Mesendoderm (in vitro differentiated cells): ENCODE data around the gene KRT8.
"Not testable (repeated sequence)": the region's sequence is repeated elsewhere in the genome, so short reads cannot be mapped to it uniquely, and the experiment has no call there.

Source experiments
- DNase-seq: peaks from one replicate; pipeline ENCODE4 v3.0.0; 2013
- H2AK5ac ChIP-seq: 2 replicates; pipeline ENCODE4 v1.6.1; 2013; ENCODE audit warnings: low read length, inconsistent platforms
- H2BK120ac ChIP-seq: 2 replicates; pipeline ENCODE4 v1.6.1; 2013; ENCODE audit warnings: low read depth, mild to moderate bottlenecking, low read length, moderate library complexity, mixed read lengths
- H2BK15ac ChIP-seq: replicated peaks from 2 replicates; pipeline ENCODE4 v1.6.1; 2013; ENCODE audit warnings: low read depth, mild to moderate bottlenecking, moderate library complexity
- H2BK5ac ChIP-seq: 2 replicates; pipeline ENCODE4 v1.6.1; 2013; ENCODE audit warnings: low read length, inconsistent platforms
- H3K18ac ChIP-seq: 2 replicates; pipeline ENCODE4 v1.6.1; 2013; ENCODE audit warnings: mild to moderate bottlenecking, low read length, mixed read lengths
- H3K23ac ChIP-seq: one replicate; pipeline ENCODE4 v1.6.1; 2013; ENCODE audit warnings: low read length
- H3K27ac ChIP-seq: 2 replicates; pipeline ENCODE4 v1.5.1; 2013; ENCODE audit warnings: low read depth, mild to moderate bottlenecking, inconsistent platforms, low read length, moderate library complexity
- H3K27me3 ChIP-seq: 2 replicates; pipeline ENCODE4 v1.6.1; 2013; ENCODE audit warnings: low read length, control low read depth, mild to moderate bottlenecking, inconsistent platforms; ENCODE audit not compliant: insufficient read depth, poor library complexity
- H3K36me3 ChIP-seq: 2 replicates; pipeline ENCODE4 v1.6.1; 2013; ENCODE audit warnings: low read length, inconsistent platforms; ENCODE audit not compliant: control insufficient read depth, insufficient read depth
- H3K4ac ChIP-seq: one replicate; pipeline ENCODE4 v1.6.1; 2013; ENCODE audit warnings: low read depth, mild to moderate bottlenecking, low read length, moderate library complexity
- H3K4me1 ChIP-seq: 2 replicates; pipeline ENCODE4 v1.6.1; 2013; ENCODE audit warnings: low read depth, low read length, inconsistent platforms; ENCODE audit not compliant: control insufficient read depth
- H3K4me2 ChIP-seq: 2 replicates; pipeline ENCODE4 v1.6.1; 2013; ENCODE audit warnings: low read length
- H3K4me3 ChIP-seq: 2 replicates; pipeline ENCODE4 v1.5.1; 2013; ENCODE audit warnings: mild to moderate bottlenecking, low read length
- H3K56ac ChIP-seq: one replicate; pipeline ENCODE4 v1.6.1; 2013; ENCODE audit warnings: low read length
- H3K79me1 ChIP-seq: 2 replicates; pipeline ENCODE4 v1.6.1; 2013; ENCODE audit warnings: low read length, inconsistent platforms
- H3K79me2 ChIP-seq: 2 replicates; pipeline ENCODE4 v1.6.1; 2013; ENCODE audit warnings: mild to moderate bottlenecking, low read length; ENCODE audit not compliant: control insufficient read depth, insufficient read depth
- H3K9ac ChIP-seq: 2 replicates; pipeline ENCODE4 v1.6.1; 2013; ENCODE audit warnings: low read length, inconsistent platforms
- H4K5ac ChIP-seq: one replicate; pipeline ENCODE4 v1.6.1; 2013; ENCODE audit warnings: low read length
- H4K8ac ChIP-seq: one replicate; pipeline ENCODE4 v1.6.1; 2013; ENCODE audit warnings: low read depth, mild to moderate bottlenecking, control low read depth, low read length, moderate library complexity
- WGBS: extraction: QIAGEN DNeasy Blood & Tissue Kit; methylation state at CpG from one replicate; pipeline ENCODE4 v1.1.7; 2013; ENCODE audit warnings: low lambda C conversion rate, missing lambda C conversion rate; ENCODE audit not compliant: insufficient coverage; ENCODE audit errors: extremely low coverage; 5-methylcytosine and 5-hydroxymethylcytosine counted together

KRT8 gene

GRCh38 chr12:52890417-52890816 is 14.5 kb downstream of the KRT8 start:
- H2BK15ac ChIP-seq = no peak overlapping the region
- no peak overlapping the region for H4K5ac ChIP-seq
- H3K27me3 ChIP-seq = no peaks in the 10 kb centered on the region
- H3K4me1 ChIP-seq = no peaks in the 10 kb centered on the region
- no peaks in the 10 kb centered on the region for H3K36me3 ChIP-seq
- H3K9ac ChIP-seq = no peak overlapping the region
- WGBS = no CpG with 5 or more reads among the region's 3 CpGs
- no peak overlapping the region for H3K23ac ChIP-seq
- H3K56ac ChIP-seq = no peak overlapping the region
- H4K8ac ChIP-seq = no peak overlapping the region
- H3K4me3 ChIP-seq = no peak overlapping the region
- H3K79me2 ChIP-seq = no peaks in the 10 kb centered on the region
- H2BK120ac ChIP-seq = no peak overlapping the region
- no peak overlapping the region for H3K18ac ChIP-seq
- no peak overlapping the region for H2AK5ac ChIP-seq
- H3K4me2 ChIP-seq = no peak overlapping the region
- H3K27ac ChIP-seq = no peak overlapping the region
- H3K79me1 ChIP-seq = no peaks in the 10 kb centered on the region
- DNase-seq = no peak
- no peak overlapping the region for H3K4ac ChIP-seq
- H2BK5ac ChIP-seq = no peak overlapping the region

DNA sequence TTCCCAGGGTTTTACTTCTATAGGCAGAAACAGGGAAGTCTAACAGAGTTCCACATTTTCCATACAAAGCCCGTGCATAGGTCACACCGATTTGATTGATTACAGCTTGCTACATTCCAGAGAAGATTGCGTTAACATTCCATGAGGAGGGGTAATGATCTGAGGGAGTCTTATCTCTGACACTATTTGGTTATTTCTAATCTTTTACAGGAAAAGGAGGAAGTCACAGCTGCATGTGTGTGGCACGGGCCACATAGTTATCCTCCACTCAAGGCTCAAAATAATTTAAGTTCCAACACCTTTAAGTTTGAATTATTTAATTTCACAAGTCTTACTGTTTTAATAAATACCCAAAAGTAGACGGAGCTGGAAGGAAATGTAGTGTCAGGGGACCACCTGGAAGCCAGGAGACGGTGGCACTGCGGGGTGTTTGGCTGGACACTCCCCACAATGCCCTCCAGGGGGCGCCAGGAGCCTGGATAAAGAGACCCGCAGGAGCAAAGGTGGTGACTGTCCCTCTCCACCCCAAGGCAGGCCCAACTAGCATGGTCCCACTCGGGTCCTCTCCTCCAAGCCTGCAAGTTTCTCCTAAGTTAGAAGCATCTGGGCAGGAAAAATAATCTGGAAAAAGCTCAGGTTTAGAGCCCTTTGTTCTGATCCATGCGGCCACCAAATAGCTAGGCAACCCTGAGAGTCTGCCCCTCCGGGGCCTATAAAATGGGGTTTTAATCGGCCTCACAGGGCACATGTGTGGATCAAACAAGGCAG is 20.2 kb downstream of the KRT8 start:
- H3K27ac ChIP-seq = peak overlapping the region; percentile 95

GRCh38 chr12:52880499-52880898 is 24.4 kb downstream of the KRT8 start:
- H3K79me2 ChIP-seq, H3K4me1 ChIP-seq, H4K5ac ChIP-seq, H3K36me3 ChIP-seq, H3K4ac ChIP-seq, H3K9ac ChIP-seq, H2BK5ac ChIP-seq, H3K4me2 ChIP-seq, H3K56ac ChIP-seq, H3K27me3 ChIP-seq, H2BK15ac ChIP-seq, H2BK120ac ChIP-seq, H2AK5ac ChIP-seq, H3K18ac ChIP-seq, H3K27ac ChIP-seq, H3K4me3 ChIP-seq, H3K23ac ChIP-seq, DNase-seq, H4K8ac ChIP-seq, H3K79me1 ChIP-seq: not testable (repeated sequence)
- WGBS = no CpG with 5 or more reads among the region's 8 CpGs

More for the DNA sequence above, 20.2 kb downstream of the KRT8 start:
- Histone ChIP-seq H3K27me3 (no peaks in the 10 kb centered on the region), H2BK5ac (no peak overlapping the region), H3K9ac (no peak overlapping the region), H3K4me3 (no peak overlapping the region), H3K23ac (no peak overlapping the region), H4K5ac (no peak overlapping the region), H2BK120ac (peak overlapping the region; percentile 90), H3K56ac (peak overlapping the region; percentile 76), H3K4me2 (no peak overlapping the region), H3K79me1 (no peaks in the 10 kb centered on the region), H3K4me1 (no peaks in the 10 kb centered on the region), H3K18ac (peak overlapping the region; percentile 85), H3K4ac (peak overlapping the region; percentile 98), H2AK5ac (no peak overlapping the region), H4K8ac (no peak overlapping the region), H3K36me3 (no peaks in the 10 kb centered on the region), H3K79me2 (no peaks in the 10 kb centered on the region), H2BK15ac (peak overlapping the region; percentile 86)
- peak; percentile 99 for DNase-seq
- no CpG with 5 or more reads among the region's 13 CpGs for WGBS

GRCh38 chr12:52879394-52880351 is 25.2 kb downstream of the KRT8 start:
- Histone ChIP-seq H3K4me3 (no peak overlapping the region), H4K5ac (no peak overlapping the region), H3K4ac (no peak overlapping the region), H3K4me2 (peak overlapping the region; percentile 42), H3K36me3 (no peaks in the 10 kb centered on the region), H2BK5ac (no peak overlapping the region), H2BK15ac (no peak overlapping the region), H4K8ac (no peak overlapping the region), H2AK5ac (no peak overlapping the region), H3K27ac (no peak overlapping the region), H3K9ac (peak overlapping the region; percentile 64), H2BK120ac (no peak overlapping the region), H3K4me1 (no peaks in the 10 kb centered on the region), H3K18ac (no peak overlapping the region), H3K79me2 (no peaks in the 10 kb centered on the region), H3K23ac (no peak overlapping the region), H3K56ac (peak overlapping the region; percentile 89), H3K79me1 (no peaks in the 10 kb centered on the region), H3K27me3 (no peaks in the 10 kb centered on the region)
- no CpG with 5 or more reads among the region's 38 CpGs for WGBS
- DNase-seq = peak; percentile 98

DNA sequence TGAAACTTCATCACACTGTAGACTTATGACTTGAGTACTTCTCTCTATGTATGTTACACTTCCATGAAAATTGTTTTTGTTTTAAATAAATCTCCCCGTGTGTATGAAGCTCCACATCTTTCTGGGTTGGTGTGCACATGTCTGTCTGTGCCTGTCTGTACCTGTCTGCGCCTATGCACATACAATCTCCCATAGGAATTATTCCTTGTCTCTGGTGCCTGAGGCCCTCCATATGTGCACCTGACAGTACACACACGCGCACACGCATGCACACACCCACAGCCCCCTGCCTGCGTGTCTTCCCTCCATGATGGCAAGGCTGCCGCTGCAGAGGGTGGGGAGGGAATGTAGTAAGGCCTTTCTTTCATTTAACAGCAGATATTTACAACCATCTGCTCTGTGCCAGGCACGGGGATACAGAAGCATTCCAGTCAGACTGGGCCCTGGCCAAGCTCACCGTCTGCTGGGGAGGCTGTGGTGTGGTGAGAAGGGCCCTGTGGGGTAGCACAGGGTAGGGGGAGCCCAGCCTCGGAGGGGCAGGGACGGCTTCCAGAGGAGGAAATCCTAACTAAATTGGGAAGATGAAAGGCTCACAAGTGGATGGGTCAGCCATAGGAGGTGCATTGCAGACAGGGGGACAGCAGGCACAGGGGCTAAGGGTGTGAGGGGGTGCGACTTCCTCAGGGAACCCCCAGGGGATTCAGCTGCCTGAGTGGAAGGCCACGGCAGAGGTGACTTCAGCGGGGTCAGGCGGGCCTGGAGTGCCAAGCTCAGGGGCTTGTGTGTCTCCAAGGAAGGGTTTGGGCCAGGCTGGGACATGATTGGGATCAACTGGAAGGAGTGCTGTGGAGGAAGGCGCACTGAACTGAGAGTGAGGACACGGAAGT is 26.1 kb downstream of the KRT8 start:
- no peaks in the 10 kb centered on the region for H3K79me1 ChIP-seq
- no peak overlapping the region for H2BK15ac ChIP-seq
- H3K4me1 ChIP-seq = no peaks in the 10 kb centered on the region
- no peak overlapping the region for H3K18ac ChIP-seq
- H2BK120ac ChIP-seq = no peak overlapping the region
- H3K4me3 ChIP-seq = no peak overlapping the region
- H4K5ac ChIP-seq = no peak overlapping the region
- H3K56ac ChIP-seq = peak overlapping the region; percentile 89
- WGBS = no CpG with 5 or more reads among the region's 17 CpGs
- H2AK5ac ChIP-seq = no peak overlapping the region
- peak overlapping the region; percentile 64 for H3K9ac ChIP-seq
- no peak overlapping the region for H2BK5ac ChIP-seq
- H3K27ac ChIP-seq = no peak overlapping the region
- no peaks in the 10 kb centered on the region for H3K36me3 ChIP-seq
- H3K27me3 ChIP-seq = no peaks in the 10 kb centered on the region
- no peaks in the 10 kb centered on the region for H3K79me2 ChIP-seq
- H4K8ac ChIP-seq = no peak overlapping the region
- no peak for DNase-seq
- no peak overlapping the region for H3K4ac ChIP-seq
- peak overlapping the region; percentile 42 for H3K4me2 ChIP-seq
- H3K23ac ChIP-seq = no peak overlapping the region
